ENCODE results near the gene SHISA6. TPM values are rescaled to one million over a fixed set of nuclear protein-coding genes. Genes with fewer than 3 reads are reported as not detected.

The SHISA6 gene
- total RNA-seq, 2 donors from 2014 or later = not detected

DNA sequence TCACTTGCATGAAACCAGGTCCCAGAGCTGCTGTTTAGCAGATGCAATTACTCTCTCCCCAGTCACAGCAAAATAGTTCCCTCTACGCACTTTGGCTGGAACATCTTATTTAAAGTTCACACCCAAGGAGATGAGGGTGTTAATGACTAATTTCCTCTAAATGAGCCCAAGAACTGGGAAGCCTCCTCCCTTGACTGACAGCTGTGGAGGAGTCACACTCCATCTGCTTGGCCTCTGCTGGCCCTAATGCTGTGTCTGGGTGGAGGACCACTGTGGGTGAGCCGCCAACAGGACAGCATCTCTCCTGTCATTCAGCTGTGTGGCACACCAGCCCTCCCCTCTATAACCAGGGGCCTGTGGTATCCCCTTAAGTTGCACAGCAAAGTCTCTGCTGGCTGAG, 115.4 kb downstream of the SHISA6 start:
- Mint-ChIP-seq H3K4me3 (no peak overlapping the region), H3K4me1 (no peaks in the 10 kb centered on the region), H3K27ac (no peak overlapping the region), H3K36me3 (ENCODE audit: low read depth) (no peaks in the 10 kb centered on the region), H3K27me3 (no peaks in the 10 kb centered on the region)
- H3K9me3 ChIP-seq (ENCODE audit: control insufficient read depth, low read length, poor library complexity, severe bottlenecking) = no peaks in the 10 kb centered on the region
- ATAC-seq = no peak
- no peak for DNase-seq

DNA sequence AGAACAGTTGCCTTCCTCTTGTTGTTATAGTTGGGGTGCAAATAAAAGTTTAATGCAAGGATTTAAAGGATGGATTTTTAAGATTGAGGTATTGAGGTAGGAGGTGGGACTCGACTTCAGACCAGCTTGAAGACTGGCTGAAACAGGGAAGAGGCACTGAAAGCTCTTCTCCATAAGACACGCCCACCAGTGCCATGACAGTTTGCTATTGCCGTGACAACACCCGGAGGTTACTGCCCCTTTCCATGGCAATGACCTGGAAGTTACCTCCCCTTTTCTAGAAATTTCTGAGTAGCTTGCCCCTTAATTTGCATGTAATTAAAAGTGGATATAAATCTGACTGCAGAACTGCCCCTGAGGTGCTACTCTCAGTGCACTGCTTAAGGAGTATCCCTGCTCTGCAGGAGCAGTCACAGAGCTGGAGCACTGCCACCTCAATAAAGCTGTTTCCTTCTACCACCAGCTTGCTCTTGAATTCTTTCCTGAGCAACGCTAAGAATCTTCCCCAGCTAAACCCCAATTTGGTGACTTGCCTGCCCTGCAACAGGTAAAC, 122.6 kb downstream of the SHISA6 start:
- no peaks in the 10 kb centered on the region for H3K36me3 Mint-ChIP-seq (ENCODE audit: low read depth)
- H3K27ac Mint-ChIP-seq = no peak overlapping the region
- H3K4me1 Mint-ChIP-seq = no peaks in the 10 kb centered on the region
- no peaks in the 10 kb centered on the region for H3K27me3 Mint-ChIP-seq
- DNase-seq (no peak), ATAC-seq (no peak)
- H3K4me3 Mint-ChIP-seq = no peak overlapping the region
- no peaks in the 10 kb centered on the region for H3K9me3 ChIP-seq (ENCODE audit: control insufficient read depth, low read length, poor library complexity, severe bottlenecking)

DNA sequence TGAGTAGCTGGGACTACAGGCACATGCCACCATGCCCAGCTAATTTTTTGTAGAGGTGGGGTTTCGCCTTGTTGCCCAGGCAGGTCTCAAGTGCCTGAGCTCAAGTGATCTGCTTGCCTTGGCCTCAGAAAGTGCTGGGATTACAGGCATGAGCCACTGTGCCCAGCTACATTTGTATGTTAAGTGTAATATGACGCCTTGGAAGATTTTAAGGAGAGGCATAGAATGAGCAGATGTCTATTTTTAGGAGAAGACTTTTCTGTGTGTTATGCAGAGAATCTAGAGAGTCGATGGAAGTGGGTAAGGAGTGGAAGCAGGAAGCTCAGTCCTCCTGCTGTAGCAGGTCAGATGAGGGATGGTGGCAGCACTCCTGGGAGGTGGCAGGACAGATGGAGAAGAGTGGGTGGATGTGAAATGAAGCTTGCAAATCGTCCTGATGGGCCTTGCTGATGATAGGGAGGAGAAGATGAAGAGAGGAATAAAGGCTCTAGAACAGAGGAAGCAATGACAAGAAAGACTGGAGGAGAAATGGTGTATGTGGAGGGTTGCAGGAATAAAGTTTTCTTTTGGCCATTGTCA, 125.3 kb downstream of the SHISA6 start:
- H3K27me3 Mint-ChIP-seq = no peaks in the 10 kb centered on the region
- ATAC-seq = no peak
- H3K36me3 Mint-ChIP-seq (ENCODE audit: low read depth) = no peaks in the 10 kb centered on the region
- H3K27ac Mint-ChIP-seq = no peak overlapping the region
- DNase-seq = no peak
- H3K9me3 ChIP-seq (ENCODE audit: control insufficient read depth, low read length, poor library complexity, severe bottlenecking) = no peaks in the 10 kb centered on the region
- H3K4me1 Mint-ChIP-seq = no peaks in the 10 kb centered on the region
- no peak overlapping the region for H3K4me3 Mint-ChIP-seq

DNA sequence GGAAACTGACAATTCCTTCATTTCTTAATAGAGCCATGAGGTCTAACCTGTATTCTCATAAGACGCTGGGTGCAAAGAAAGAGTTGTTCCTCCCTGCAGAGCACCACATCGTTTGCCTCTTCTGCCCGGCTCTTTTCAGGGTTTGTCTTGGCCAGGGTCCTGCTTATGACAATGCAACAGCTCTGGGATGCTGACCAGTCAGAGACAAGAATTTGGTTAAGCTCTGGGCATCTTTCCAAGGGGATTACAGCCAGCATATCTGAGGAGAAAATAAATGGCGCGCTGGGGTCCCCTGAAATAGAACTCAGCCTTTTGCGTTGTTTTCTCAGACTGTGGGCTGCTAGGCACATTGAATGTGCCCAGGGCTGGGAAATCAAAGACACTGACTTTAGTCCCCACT, 128.6 kb downstream of the SHISA6 start:
- no peaks in the 10 kb centered on the region for H3K36me3 Mint-ChIP-seq (ENCODE audit: low read depth)
- H3K4me3 Mint-ChIP-seq = no peak overlapping the region
- H3K4me1 Mint-ChIP-seq = no peaks in the 10 kb centered on the region
- DNase-seq = no peak
- no peaks in the 10 kb centered on the region for H3K27me3 Mint-ChIP-seq
- no peaks in the 10 kb centered on the region for H3K9me3 ChIP-seq (ENCODE audit: control insufficient read depth, low read length, poor library complexity, severe bottlenecking)
- ATAC-seq = no peak
- H3K27ac Mint-ChIP-seq = no peak overlapping the region

DNA sequence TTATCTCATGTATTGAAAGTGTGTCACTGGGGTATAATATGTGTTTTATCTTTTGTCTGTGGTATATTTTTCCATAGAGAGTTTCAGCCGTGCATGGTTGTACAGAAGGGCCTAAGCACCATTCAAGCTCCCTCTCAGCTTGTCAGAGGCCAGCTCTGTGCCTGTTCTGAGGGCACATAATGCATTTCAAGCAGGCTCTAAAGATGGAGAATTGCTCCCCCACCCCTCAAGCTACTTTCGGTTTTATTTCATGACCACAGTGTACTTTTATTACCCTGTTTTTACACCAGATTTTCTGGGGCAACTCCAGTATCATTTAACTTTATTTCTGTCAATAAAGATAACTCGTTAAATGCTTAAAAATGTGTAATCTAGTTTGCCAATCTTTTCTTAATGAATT, 131.7 kb downstream of the SHISA6 start:
- no peaks in the 10 kb centered on the region for H3K36me3 Mint-ChIP-seq (ENCODE audit: low read depth)
- H3K9me3 ChIP-seq (ENCODE audit: control insufficient read depth, low read length, poor library complexity, severe bottlenecking) = no peaks in the 10 kb centered on the region
- no peak overlapping the region for H3K27ac Mint-ChIP-seq
- DNase-seq (no peak), ATAC-seq (no peak)
- H3K4me3 Mint-ChIP-seq = no peak overlapping the region
- no peaks in the 10 kb centered on the region for H3K4me1 Mint-ChIP-seq
- no peaks in the 10 kb centered on the region for H3K27me3 Mint-ChIP-seq

DNA sequence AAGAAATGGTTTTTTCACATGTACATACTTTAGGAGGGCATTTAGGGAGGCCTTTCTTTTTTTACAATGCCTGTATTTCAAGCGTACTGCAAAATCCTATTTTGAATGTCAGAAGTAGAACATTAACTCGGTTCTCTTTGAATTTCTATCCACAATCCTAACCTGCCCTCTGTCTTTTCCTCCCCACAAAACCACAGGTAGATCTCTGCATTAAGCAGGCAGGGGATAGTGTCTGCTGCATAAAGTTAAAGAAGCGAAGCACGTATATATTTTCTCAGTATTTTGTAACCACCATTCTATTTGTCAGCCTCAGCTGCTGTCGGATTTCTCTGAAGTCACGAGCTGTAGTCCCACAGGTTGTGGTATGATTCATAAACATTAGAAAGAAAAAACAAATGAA, 137.5 kb downstream of the SHISA6 start:
- H3K9me3 ChIP-seq (ENCODE audit: control insufficient read depth, low read length, poor library complexity, severe bottlenecking) = no peaks in the 10 kb centered on the region
- Mint-ChIP-seq H3K27ac (no peak overlapping the region), H3K4me1 (no peaks in the 10 kb centered on the region), H3K4me3 (no peak overlapping the region), H3K36me3 (ENCODE audit: low read depth) (no peaks in the 10 kb centered on the region), H3K27me3 (no peaks in the 10 kb centered on the region)
- ATAC-seq (no peak), DNase-seq (no peak)

DNA sequence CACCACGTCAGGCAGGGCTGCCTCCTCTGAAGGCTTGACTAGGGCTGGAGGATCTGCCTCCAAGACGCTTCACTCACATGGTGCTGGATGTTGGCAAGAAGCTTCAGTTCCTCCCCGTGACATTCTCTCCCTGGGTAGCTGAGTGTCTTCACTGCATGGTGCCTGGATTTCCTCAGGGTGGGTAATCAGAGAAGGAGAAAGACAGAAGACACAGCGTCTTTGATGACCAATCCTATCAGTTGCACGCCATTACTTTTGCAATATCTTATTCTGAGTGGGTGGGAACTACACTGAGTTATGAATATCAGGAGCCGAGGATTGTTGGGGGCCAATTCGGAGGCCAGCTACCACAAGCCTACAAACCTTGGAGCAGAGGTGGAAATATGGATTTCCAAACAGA, 139.7 kb downstream of the SHISA6 start:
- no peak overlapping the region for H3K4me3 Mint-ChIP-seq
- no peaks in the 10 kb centered on the region for H3K36me3 Mint-ChIP-seq (ENCODE audit: low read depth)
- no peak overlapping the region for H3K27ac Mint-ChIP-seq
- no peaks in the 10 kb centered on the region for H3K4me1 Mint-ChIP-seq
- H3K9me3 ChIP-seq (ENCODE audit: control insufficient read depth, low read length, poor library complexity, severe bottlenecking) = no peaks in the 10 kb centered on the region
- DNase-seq = no peak
- no peak for ATAC-seq
- no peaks in the 10 kb centered on the region for H3K27me3 Mint-ChIP-seq

DNA sequence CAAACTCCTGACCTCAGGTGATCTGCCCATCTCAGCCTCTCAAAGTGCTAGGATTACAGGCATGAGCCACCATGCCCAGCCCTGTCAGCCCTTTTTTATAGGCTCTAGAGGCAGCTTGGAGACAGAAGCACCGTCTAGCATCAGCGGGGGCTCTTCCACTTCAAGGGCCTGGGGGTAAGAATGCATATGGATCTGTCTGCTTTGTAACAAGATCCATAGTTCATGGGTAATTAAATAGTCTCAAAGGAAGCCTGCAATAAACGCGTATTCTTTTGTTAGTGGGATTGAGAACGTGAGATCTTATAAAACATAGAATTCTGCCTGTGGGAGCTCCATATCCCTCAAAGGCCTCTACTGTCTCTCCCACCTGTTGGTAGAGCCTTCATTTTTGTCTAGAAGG, 142.1 kb downstream of the SHISA6 start:
- H3K4me3 Mint-ChIP-seq = no peak overlapping the region
- ATAC-seq (no peak), DNase-seq (no peak)
- H3K9me3 ChIP-seq (ENCODE audit: control insufficient read depth, low read length, poor library complexity, severe bottlenecking) = no peaks in the 10 kb centered on the region
- no peaks in the 10 kb centered on the region for H3K36me3 Mint-ChIP-seq (ENCODE audit: low read depth)
- no peak overlapping the region for H3K27ac Mint-ChIP-seq
- no peaks in the 10 kb centered on the region for H3K4me1 Mint-ChIP-seq
- no peaks in the 10 kb centered on the region for H3K27me3 Mint-ChIP-seq

DNA sequence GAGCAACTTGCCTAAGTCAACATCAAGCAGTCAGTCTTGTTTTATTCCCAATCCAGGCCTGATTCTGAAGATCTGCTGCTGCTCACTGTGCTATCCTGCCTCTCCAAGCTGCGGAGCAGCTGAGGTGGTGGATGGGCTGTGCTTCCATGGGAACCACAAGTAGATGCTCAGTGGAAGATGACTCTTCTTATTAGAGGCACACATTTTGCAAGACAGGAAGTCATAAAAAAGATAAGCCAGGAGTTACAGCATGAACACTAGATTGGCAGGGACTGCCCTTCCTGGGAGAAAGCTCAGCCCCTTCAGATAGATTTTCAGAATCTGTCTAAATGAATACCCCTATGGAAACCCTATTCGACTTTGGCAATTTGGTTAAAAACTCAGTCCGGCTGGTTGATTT, 143.1 kb downstream of the SHISA6 start:
- H3K9me3 ChIP-seq (ENCODE audit: control insufficient read depth, low read length, poor library complexity, severe bottlenecking) = no peaks in the 10 kb centered on the region
- ATAC-seq (no peak), DNase-seq (no peak)
- H3K4me1 Mint-ChIP-seq = no peaks in the 10 kb centered on the region
- H3K36me3 Mint-ChIP-seq (ENCODE audit: low read depth) = no peaks in the 10 kb centered on the region
- H3K27me3 Mint-ChIP-seq = no peaks in the 10 kb centered on the region
- no peak overlapping the region for H3K27ac Mint-ChIP-seq
- no peak overlapping the region for H3K4me3 Mint-ChIP-seq

DNA sequence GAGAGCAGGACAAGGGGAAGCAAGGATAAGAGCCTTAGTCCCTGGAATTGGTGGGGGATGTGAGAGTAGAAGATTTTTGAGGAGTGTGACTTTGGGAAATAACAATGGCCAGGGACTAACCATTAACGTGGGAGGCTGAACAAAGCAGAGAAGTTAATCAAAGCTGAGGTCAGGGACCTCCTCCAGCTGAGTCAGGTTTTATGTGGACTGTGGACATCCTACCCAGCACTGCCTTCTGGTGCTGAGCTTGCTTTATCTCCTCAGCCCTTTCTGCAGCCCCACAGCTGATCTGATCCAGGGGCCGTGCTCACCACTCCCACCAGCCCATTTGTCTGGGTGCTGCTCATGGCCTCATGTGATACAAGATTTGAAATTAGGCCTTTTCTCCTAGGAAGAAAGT, 146.6 kb downstream of the SHISA6 start:
- H3K27ac Mint-ChIP-seq = no peak overlapping the region
- no peak for DNase-seq

DNA sequence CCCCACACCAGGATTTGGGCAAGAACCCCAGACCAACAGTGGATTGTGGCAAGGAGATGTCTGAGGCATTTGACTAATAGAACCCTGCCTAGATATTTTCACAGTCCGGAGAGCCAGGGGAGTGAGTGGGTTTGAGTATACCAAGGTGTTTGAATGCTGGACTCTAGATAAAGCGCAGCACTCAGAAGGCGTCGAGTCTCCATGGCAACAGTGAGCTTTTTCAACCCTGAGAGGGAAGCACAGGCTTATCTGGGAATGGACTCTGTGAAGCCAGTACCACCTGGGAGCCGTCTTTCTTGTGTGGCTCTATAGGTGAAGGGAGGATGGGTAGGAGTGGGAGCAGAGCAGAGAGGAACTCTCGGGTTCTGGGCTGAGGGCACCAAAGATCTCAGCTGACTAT, 147.0 kb downstream of the SHISA6 start:
- DNase-seq (no peak), ATAC-seq (no peak)
- H3K27me3 Mint-ChIP-seq = no peaks in the 10 kb centered on the region
- H3K27ac Mint-ChIP-seq = no peak overlapping the region
- H3K4me3 Mint-ChIP-seq = no peak overlapping the region
- H3K36me3 Mint-ChIP-seq (ENCODE audit: low read depth) = no peaks in the 10 kb centered on the region
- H3K4me1 Mint-ChIP-seq = no peaks in the 10 kb centered on the region
- H3K9me3 ChIP-seq (ENCODE audit: control insufficient read depth, low read length, poor library complexity, severe bottlenecking) = no peaks in the 10 kb centered on the region

More for the DNA sequence above, 146.6 kb downstream of the SHISA6 start:
- no peaks in the 10 kb centered on the region for H3K27me3 Mint-ChIP-seq
- H3K9me3 ChIP-seq (ENCODE audit: control insufficient read depth, low read length, poor library complexity, severe bottlenecking) = no peaks in the 10 kb centered on the region
- H3K4me3 Mint-ChIP-seq = no peak overlapping the region
- no peak for ATAC-seq
- H3K36me3 Mint-ChIP-seq (ENCODE audit: low read depth) = no peaks in the 10 kb centered on the region
- H3K4me1 Mint-ChIP-seq = no peaks in the 10 kb centered on the region

DNA sequence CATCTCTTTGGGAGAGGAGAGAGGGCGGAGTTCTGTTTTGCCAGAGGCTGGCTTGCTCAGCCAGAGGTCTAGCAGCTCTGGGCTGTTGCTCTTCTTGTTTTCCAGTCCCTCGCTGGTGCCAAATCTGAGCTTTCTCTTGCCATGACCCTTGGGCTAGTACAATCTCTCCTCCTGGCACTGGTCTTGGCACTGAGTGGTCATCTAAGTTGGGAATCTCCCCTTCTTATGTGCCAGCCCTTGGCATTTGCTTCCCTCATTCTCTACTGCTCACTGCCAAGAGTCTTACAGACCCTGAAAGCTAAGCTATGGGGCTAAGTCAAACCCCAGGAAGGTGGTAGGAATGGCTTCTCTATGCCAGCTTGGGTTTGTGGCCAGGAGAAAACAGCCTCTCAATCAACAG, 148.6 kb downstream of the SHISA6 start:
- no peaks in the 10 kb centered on the region for H3K9me3 ChIP-seq (ENCODE audit: control insufficient read depth, low read length, poor library complexity, severe bottlenecking)
- no peaks in the 10 kb centered on the region for H3K27me3 Mint-ChIP-seq
- H3K4me3 Mint-ChIP-seq = no peak overlapping the region
- DNase-seq = no peak
- no peaks in the 10 kb centered on the region for H3K4me1 Mint-ChIP-seq
- ATAC-seq = no peak
- no peak overlapping the region for H3K27ac Mint-ChIP-seq
- no peaks in the 10 kb centered on the region for H3K36me3 Mint-ChIP-seq (ENCODE audit: low read depth)

DNA sequence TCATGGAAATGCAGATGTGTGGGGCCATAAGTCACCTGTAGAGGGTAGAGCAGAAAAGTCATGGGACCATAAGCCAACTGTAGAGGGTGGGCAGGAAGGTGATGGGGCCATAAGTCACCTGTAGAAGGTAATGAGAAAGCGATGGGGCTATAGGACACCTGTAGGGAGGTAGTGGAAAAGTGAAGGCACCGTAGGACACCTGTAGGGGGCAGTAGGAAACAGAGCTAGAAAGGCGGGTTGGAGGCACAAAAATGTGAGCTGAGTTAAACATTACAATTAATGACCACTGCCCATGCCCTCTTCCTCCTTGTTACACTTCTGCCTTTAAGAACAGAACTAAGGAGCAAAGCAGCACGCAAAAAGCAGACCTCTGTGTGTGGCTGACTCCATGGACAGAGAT, 150.1 kb downstream of the SHISA6 start:
- ATAC-seq (no peak), DNase-seq (no peak)
- H3K9me3 ChIP-seq (ENCODE audit: control insufficient read depth, low read length, poor library complexity, severe bottlenecking) = no peaks in the 10 kb centered on the region
- H3K36me3 Mint-ChIP-seq (ENCODE audit: low read depth) = no peaks in the 10 kb centered on the region
- no peak overlapping the region for H3K27ac Mint-ChIP-seq
- no peaks in the 10 kb centered on the region for H3K4me1 Mint-ChIP-seq
- H3K4me3 Mint-ChIP-seq = no peak overlapping the region
- no peaks in the 10 kb centered on the region for H3K27me3 Mint-ChIP-seq

DNA sequence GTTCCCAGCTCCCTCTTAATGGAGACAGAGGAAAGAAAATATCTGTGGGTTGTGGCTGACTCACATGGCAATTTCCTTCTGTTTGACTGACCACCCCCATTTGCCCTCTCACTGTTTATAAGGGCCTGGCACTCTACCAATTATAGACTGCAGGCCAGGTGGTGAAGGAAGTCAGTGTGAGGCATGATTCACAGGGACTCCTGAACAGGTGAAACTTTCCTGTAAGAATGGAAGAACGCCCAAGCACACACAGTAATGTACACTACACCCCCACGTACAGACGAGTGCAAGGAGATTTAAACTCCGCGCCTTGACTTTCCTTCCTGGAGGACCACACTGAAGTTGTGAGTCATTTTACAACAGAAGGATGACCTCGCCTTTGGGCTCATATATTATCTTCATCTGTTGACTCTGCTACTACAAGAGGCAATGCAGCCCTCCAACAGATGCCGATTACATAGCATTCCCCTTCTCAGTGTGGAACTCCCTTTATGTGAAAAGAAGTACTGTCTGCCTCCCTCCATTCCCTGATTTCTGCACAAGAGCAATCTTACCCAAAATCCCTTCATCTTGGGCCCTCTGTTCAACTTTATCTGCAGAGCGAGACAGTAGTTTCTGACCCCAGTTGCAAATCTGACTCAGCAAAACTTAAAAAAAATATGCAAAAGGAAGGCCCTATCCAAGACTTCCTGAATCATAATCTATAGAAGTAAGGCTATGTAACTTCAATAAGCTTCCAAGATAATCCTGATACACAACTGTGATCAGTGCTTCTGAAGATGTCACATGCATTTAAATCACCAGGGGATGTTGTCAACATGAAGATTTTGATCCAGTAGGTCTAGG, 163.6 kb downstream of the SHISA6 start:
- Mint-ChIP-seq H3K36me3 (ENCODE audit: low read depth) (no peaks in the 10 kb centered on the region), H3K4me3 (no peak overlapping the region), H3K4me1 (no peaks in the 10 kb centered on the region), H3K27me3 (no peaks in the 10 kb centered on the region), H3K27ac (no peak overlapping the region)
- ATAC-seq (no peak), DNase-seq (no peak)
- H3K9me3 ChIP-seq (ENCODE audit: control insufficient read depth, low read length, poor library complexity, severe bottlenecking) = no peaks in the 10 kb centered on the region

Data from T-helper 17 cell (primary cell).